Glutamatergic neuron (in vitro differentiated cells): ENCODE results near the gene NET1. TPM values are rescaled to one million over a fixed set of nuclear protein-coding genes. Genes with fewer than 3 reads are reported as not detected.

ENCODE experiments used
- DNase-seq: peaks from one replicate; pipeline ENCODE4 v3.0.0; 2022
- H3K27ac Mint-ChIP-seq: one replicate; pipeline ENCODE4 v1.8.0; 2020; ENCODE audit warnings: mild to moderate bottlenecking, mixed read lengths, inconsistent platforms; ENCODE audit not compliant: unreplicated experiment
- H3K27me3 Mint-ChIP-seq: one replicate; pipeline ENCODE4 v1.8.0; 2020; ENCODE audit warnings: mild to moderate bottlenecking, moderate library complexity, mixed read lengths, inconsistent platforms; ENCODE audit not compliant: unreplicated experiment
- H3K36me3 Mint-ChIP-seq: one replicate; pipeline ENCODE4 v1.8.0; 2020; ENCODE audit warnings: mild to moderate bottlenecking, mixed read lengths, inconsistent platforms; ENCODE audit not compliant: unreplicated experiment
- H3K4me1 Mint-ChIP-seq: one replicate; pipeline ENCODE4 v1.8.0; 2020; ENCODE audit warnings: mild to moderate bottlenecking, low read depth, mixed read lengths, inconsistent platforms; ENCODE audit not compliant: unreplicated experiment
- H3K4me3 Mint-ChIP-seq: one replicate; pipeline ENCODE4 v1.8.0; 2020; ENCODE audit warnings: mild to moderate bottlenecking, mixed read lengths, inconsistent platforms; ENCODE audit not compliant: unreplicated experiment
- H3K9me3 Mint-ChIP-seq: one replicate; pipeline ENCODE4 v1.8.0; 2020; ENCODE audit warnings: mild to moderate bottlenecking, moderate library complexity, mixed read lengths, inconsistent platforms; ENCODE audit not compliant: unreplicated experiment
- total RNA-seq: library from RNA; stranded (reverse); fragmentation: NEBNext Ultra II Directional; extraction: Animal tissue kit (Norgen Biotek cat#: 25700); gene quantifications from one replicate; pipeline ENCODE4 v1.2.1, GENCODE V29; 2021; ENCODE audit not compliant: unreplicated experiment
- TF ChIP-seq, protein P1 (sequence below): fragments of 200-600 bp; sonication (generic); IDR thresholded peaks from one replicate; pipeline ENCODE4 v1.5.0; 2021; ENCODE audit not compliant: partially characterized antibody, unreplicated experiment

NET1 gene
- total RNA-seq, 1 donor from 2014 or later = 63.8 TPM

DNA sequence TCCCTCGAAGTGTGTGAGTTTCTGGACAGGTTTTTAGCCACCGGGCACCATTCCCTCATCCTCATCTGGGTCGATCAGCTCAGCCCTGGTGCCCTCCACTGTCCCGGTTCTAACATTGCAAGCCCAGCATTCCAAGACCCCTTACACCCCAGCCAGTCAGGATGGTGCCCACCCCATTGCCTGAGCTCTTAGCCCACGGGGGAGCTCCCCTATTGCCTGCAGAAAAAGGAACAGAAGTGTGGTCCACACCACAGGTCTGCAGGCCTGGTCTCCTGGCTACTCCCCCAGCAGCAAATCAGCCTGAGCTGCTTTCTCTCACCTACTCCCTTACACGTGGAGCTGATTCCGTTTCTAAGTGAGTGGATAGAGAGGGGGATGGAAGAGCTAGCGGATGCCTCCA, 82.3 kb downstream of the NET1 start:
- TF ChIP-seq, protein P1, sequence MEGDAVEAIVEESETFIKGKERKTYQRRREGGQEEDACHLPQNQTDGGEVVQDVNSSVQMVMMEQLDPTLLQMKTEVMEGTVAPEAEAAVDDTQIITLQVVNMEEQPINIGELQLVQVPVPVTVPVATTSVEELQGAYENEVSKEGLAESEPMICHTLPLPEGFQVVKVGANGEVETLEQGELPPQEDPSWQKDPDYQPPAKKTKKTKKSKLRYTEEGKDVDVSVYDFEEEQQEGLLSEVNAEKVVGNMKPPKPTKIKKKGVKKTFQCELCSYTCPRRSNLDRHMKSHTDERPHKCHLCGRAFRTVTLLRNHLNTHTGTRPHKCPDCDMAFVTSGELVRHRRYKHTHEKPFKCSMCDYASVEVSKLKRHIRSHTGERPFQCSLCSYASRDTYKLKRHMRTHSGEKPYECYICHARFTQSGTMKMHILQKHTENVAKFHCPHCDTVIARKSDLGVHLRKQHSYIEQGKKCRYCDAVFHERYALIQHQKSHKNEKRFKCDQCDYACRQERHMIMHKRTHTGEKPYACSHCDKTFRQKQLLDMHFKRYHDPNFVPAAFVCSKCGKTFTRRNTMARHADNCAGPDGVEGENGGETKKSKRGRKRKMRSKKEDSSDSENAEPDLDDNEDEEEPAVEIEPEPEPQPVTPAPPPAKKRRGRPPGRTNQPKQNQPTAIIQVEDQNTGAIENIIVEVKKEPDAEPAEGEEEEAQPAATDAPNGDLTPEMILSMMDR = no peak
- no peaks in the 10 kb centered on the region for H3K9me3 Mint-ChIP-seq
- peaks cover 6% of the 10 kb centered on the region for H3K36me3 Mint-ChIP-seq
- H3K27ac Mint-ChIP-seq = no peak overlapping the region
- no peaks in the 10 kb centered on the region for H3K27me3 Mint-ChIP-seq
- no peak for DNase-seq
- no peaks in the 10 kb centered on the region for H3K4me1 Mint-ChIP-seq
- H3K4me3 Mint-ChIP-seq = no peak overlapping the region

DNA sequence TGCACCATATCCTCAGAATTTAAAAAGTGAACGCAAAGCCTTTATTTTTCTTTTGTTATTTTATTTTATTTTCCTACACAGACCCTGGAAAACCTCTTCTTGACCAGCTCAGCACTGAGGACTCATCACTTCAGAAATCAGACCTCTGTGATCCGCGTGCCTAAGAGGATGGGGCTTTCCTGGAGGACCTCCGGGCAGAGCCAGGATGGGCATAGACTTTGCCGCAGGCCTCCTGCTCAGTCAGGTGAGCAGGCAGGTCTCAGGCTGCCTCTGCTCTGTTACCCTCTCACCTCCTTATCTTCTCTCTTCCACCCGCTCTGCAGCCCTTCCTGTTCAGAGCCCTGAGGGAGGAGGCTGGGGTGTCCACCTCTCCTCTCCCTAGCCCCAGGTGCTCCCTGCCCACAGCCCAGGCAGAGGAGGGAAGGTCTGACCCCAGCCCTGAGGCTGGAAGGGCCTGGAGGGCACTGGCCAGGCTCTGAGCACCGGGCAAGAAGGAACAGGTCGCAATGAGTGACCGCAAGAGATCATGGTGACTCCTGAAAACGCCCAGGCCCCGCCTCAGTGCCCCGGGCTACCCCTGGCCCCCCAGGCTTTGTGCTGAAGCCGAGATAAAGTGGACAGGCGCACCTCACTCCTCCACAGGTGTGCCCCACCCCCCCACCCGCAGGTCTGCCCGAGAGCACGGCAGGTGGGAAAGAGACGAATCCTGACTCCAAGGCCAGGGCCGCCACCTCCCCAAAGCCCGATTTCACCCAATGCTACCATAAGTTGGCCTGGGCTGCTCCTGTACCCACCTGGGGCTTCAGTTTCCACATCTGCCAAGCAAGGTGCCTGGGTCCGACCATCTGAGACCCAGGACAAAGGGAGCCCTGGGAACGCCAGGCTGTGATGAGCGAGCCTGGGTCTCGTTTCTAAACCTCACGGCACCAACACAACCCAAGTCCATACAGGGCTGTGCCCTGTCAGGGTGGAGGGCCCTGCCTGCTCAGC, 84.2 kb downstream of the NET1 start:
- no peak overlapping the region for H3K27ac Mint-ChIP-seq
- H3K27me3 Mint-ChIP-seq = peaks cover 2% of the 10 kb centered on the region
- peaks cover 1% of the 10 kb centered on the region for H3K9me3 Mint-ChIP-seq
- DNase-seq = no peak
- peaks cover 6% of the 10 kb centered on the region for H3K36me3 Mint-ChIP-seq
- TF ChIP-seq, protein P1 = no peak
- no peak overlapping the region for H3K4me3 Mint-ChIP-seq
- peaks cover 4% of the 10 kb centered on the region for H3K4me1 Mint-ChIP-seq

DNA sequence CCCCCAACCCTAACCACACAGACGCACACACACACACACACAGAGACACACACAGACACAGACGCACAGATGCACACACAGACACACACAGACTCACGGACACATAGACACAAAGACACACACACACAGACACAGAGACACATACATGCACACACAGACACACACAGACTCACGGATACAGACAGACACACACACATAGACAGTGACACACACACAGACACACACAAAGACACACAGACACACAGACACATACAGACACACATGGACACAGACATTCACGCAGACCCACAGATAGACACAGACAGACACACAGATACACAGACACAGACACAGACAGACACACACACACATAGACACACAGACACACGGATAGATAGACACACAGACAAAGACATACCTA, 84.9 kb downstream of the NET1 start:
- peaks cover 4% of the 10 kb centered on the region for H3K4me1 Mint-ChIP-seq
- peaks cover 2% of the 10 kb centered on the region for H3K27me3 Mint-ChIP-seq
- peaks cover 2% of the 10 kb centered on the region for H3K9me3 Mint-ChIP-seq
- H3K36me3 Mint-ChIP-seq = peaks cover under 1% of the 10 kb centered on the region
- H3K4me3 Mint-ChIP-seq = no peak overlapping the region
- no peak overlapping the region for H3K27ac Mint-ChIP-seq
- no peak for DNase-seq
- TF ChIP-seq, protein P1 = no peak

DNA sequence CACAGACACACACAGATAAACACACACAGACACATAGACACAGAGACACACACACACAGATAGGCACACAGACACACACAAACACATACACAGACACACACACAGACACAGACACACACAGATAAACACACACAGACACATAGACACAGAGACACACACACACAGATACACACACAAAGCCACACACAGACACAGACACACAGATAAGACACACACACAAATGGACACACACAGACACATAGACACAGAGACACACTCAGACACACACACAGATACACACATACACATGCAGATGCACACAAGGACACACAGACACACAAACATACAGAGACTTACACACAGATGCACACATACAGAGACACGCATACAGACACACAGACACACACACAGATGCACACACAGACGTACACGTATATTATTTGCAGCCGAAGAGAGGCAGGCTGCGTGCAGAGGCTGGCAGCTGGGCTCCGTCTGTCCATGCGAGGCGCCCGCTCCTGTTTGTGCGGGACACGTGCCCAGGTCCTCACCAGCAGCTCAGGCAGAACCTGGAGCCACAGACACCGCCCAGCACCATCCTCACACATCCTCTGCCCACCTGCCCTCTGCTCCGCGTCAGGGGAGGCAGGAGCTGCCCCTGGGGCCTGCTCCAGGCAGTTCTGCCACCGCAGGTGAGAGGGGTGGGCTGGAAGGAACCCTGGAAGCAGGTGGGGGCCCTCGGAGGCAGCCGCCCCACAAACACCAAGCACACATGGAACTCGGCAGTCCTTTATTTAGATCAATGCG, 85.8 kb downstream of the NET1 start:
- no peaks in the 10 kb centered on the region for H3K36me3 Mint-ChIP-seq

More for the DNA sequence above, 85.8 kb downstream of the NET1 start:
- Mint-ChIP-seq H3K4me3 (no peak overlapping the region), H3K27me3 (peaks cover 2% of the 10 kb centered on the region), H3K27ac (no peak overlapping the region), H3K4me1 (peaks cover 4% of the 10 kb centered on the region), H3K9me3 (peaks cover 2% of the 10 kb centered on the region)
- peak; percentile 15 for DNase-seq
- TF ChIP-seq, protein P1 = no peak
